Measurements from ENCODE around the gene PLA2G10.
"Not testable (repeated sequence)": the region's sequence is repeated elsewhere in the genome, so short reads cannot be mapped to it uniquely, and the experiment has no call there.

PLA2G10 gene

DNA sequence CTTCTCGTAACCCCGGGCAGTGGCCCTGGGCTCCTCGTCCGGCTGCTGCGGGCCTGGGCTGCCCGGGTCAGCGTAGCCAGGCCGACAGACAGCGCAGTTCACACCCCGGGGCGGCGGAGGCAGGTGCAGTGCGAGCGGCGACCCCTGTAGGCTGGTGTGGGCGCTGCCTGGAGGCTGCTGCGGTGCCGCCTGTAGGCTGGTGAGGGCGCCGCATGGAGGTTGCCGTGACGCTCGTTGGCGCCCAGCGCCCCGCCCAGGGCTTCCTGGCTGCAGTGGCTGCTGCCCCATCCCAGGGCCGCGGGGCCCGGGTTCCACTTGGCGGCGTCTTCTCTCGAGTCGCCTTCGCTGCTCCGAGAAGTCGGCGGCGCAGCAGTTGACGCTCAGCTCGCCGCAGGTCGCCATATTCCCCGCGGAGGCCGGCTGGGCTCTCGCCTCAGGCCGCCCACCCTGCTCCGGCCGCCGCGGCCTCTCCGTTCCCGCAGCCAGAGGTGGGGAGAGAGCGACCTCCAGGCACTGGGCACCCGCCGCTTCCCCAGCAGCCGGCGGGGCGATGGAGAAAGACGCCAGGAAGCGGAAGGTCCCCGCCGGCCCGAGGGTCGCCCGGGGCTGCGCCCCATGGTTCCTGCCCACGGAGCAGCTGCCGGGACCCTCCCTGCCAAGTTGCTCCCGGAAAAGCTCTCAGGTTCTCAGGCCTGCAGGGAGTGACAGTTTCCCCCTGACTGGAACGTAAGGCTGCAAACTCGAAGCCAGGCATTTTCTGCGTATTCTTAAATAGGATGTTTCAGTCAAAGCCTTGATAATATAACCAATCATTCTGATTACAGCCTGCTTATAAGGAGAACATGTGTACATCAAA lies 9.3 kb upstream of the PLA2G10 start, which contains the start of gene NPIPA3:
Gene NPIPA3 (plus strand): TSS at position 256 of the 856 bp plus-strand sequence. CDS start 5,533 bp downstream, outside the sequence.
- POLR2A ChIA-PET; H3K4me1 ChIP-seq (ENCODE audit: control insufficient read depth, insufficient read depth, low read length); H3K27ac ChIP-seq (ENCODE audit: extremely low read depth, low read depth, low read length); H3K36me3 ChIP-seq (ENCODE audit: control insufficient read depth in 2 of 2, insufficient read depth in 1 of 2, low read length in 2 of 2); CTCF ChIA-PET; H3K9me3 ChIP-seq (ENCODE audit: control insufficient read depth, insufficient read depth, low read depth, low read length); H3K4me3 ChIP-seq (ENCODE audit: low read depth, low read length): not testable (repeated sequence)

DNA sequence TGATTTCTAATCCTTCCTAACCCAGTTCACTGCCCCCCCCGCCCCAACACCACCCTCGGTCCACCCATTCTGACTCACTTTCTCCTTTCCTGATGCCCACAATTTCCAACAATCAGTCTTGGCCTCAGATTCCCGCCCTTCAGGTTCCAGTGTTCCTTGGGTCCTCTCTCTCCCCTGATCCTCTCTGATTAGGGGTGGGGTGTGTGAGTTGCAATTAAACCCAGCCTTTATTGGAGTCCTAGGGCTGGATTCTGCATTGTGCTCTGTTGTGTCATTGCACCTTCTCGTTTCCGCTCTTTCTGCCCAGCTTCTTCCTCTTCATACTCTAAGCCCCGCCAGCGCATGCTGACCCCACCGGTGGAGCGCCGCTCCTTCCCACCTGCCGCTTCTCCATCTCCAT lies 8.6 kb upstream of the PLA2G10 start:
- H3K27ac ChIP-seq (ENCODE audit: extremely low read depth, low read depth, low read length); H3K36me3 ChIP-seq (ENCODE audit: control insufficient read depth in 2 of 2, insufficient read depth in 1 of 2, low read length in 2 of 2); POLR2A ChIA-PET; CTCF ChIA-PET; H3K4me3 ChIP-seq (ENCODE audit: low read depth, low read length); H3K4me1 ChIP-seq (ENCODE audit: control insufficient read depth, insufficient read depth, low read length); H3K9me3 ChIP-seq (ENCODE audit: control insufficient read depth, insufficient read depth, low read depth, low read length): not testable (repeated sequence)

DNA sequence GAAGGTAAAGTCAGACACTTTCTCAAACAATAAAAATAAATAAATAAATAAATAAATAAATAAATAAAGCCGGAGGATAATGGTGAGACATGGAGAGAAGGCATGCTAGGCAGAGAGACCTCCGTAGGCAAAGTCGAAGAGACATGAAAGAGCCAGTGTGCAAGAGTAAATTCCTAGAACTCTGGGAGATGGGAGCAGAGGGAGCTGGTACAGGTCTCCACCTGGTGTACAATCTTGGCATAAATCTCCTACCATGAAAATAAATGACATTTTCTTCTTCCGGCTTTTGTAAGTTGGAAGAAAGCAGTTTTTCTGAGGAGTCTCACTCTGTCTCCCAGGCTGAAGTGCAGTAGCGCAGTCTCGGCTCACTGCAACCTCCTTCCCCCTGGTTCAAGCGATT lies 7.8 kb upstream of the PLA2G10 start:
- H3K36me3 ChIP-seq (ENCODE audit: control insufficient read depth in 2 of 2, insufficient read depth in 1 of 2, low read length in 2 of 2); H3K4me3 ChIP-seq (ENCODE audit: low read depth, low read length); POLR2A ChIA-PET; H3K27ac ChIP-seq (ENCODE audit: extremely low read depth, low read depth, low read length); CTCF ChIA-PET; H3K4me1 ChIP-seq (ENCODE audit: control insufficient read depth, insufficient read depth, low read length); H3K9me3 ChIP-seq (ENCODE audit: control insufficient read depth, insufficient read depth, low read depth, low read length): not testable (repeated sequence)
- TF ChIP-seq ZNF394 (tag by site-specific recombination; IDR thresholded peaks at IDR 0.05; ENCODE audit: borderline replicate concordance): peak; percentile 22; the same call in 1 of the 2 replicates

DNA sequence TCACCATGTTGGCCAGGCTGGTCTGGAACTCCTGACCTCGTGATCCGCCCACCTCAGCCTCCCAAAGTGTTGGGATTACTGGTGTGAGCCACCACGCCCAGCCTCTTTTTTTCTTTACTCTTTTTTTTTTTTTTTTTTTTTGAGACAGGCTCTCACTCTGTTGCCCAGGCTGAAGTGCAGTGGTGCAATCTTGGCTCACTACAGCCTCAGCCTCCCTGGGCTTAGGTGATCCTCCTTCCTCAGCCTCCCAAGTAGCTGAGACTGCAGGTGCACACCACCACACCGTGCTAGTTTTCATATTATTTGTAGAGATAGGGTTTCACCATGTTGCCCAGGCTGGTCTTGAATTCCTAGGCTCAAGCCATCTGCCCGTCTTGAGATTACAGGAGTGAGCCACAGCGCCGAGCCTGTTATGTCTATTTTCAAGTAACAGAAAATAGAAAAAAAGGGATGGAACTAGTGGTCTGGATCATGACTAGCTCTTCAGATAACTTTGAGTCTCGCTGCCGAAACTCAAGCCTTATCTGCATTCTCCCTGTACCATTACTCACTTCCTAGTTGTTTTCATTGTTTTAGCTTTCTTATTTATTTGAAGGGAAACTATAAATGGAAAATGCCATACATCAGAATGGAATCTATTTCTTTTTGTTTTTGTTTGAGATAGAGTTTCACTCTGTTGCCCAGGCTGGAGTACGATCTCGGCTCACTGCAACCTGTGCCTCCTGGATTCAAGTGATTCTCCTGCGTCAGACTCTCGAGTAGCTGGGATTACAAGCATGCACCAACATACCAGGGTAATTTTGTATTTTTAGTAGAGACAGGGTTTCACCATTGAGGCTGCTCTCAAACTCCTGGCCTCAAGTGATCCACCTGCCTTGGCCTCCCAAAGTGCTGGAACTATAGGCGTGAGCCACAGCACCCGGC lies 8.0 kb downstream of the PLA2G10 start:
- H3K9me3 ChIP-seq (ENCODE audit: control insufficient read depth, insufficient read depth, low read depth, low read length); CTCF ChIA-PET; H3K36me3 ChIP-seq (ENCODE audit: control insufficient read depth in 2 of 2, insufficient read depth in 1 of 2, low read length in 2 of 2); H3K4me3 ChIP-seq (ENCODE audit: low read depth, low read length); H3K27ac ChIP-seq (ENCODE audit: extremely low read depth, low read depth, low read length); POLR2A ChIA-PET; H3K4me1 ChIP-seq (ENCODE audit: control insufficient read depth, insufficient read depth, low read length): not testable (repeated sequence)
- TF ChIP-seq ZBTB17 (tag by site-specific recombination; IDR thresholded peaks at IDR 0.05): 0 out of 2 replicates have a peak, but pooled peaks have one; percentile 25
- TF ChIP-seq SCRT1 (tag by site-specific recombination; IDR thresholded peaks at IDR 0.05; ENCODE audit: borderline replicate concordance): 0 out of 2 replicates have a peak, but pooled peaks have one; percentile 26
- TF ChIP-seq ZXDB (tag by site-specific recombination; IDR thresholded peaks at IDR 0.05): 0 out of 2 replicates have a peak, but pooled peaks have one; percentile 22

DNA sequence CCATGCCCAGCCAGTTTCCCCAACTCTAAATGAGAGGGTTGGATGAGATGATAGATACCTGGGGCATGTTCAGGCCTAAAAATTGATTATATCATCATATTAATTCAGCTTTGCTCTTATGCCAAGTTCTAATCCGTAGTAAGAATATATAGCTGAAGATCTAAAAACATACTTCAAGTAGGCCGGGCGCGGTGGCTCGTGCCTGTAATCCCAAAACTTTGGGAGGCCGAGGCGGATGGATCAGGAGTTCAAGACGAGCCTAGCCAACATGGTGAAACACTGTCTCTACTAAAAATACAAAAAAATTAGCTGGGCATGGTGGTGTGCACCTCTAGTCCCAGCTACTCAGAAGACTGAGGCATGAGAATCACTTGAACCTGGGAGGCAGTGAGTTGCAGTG lies 12.0 kb downstream of the PLA2G10 start:
- Histone ChIP-seq H3K4me1 (ENCODE audit: control insufficient read depth, insufficient read depth, low read length) (no peaks in the 10 kb centered on the region), H3K36me3 (ENCODE audit: control insufficient read depth in 2 of 2, insufficient read depth in 1 of 2, low read length in 2 of 2) (no peaks in the 10 kb centered on the region), H3K4me3 (ENCODE audit: low read depth, low read length) (no peak overlapping the region), H3K9me3 (ENCODE audit: control insufficient read depth, insufficient read depth, low read depth, low read length) (no peaks in the 10 kb centered on the region), H3K27ac (ENCODE audit: extremely low read depth, low read depth, low read length) (no peak overlapping the region)
- CTCF ChIA-PET: interaction anchor here (0.6 to 0.7 kb wide), 2 partner anchors 439 to 467 kb away, joined by 3 read pairs; no protein-coding TSS in a partner anchor
- TF ChIP-seq ZNF433 (tag by site-specific recombination; IDR thresholded peaks at IDR 0.05; ENCODE audit: low read depth) (no peak), ZNF571 (tag by site-specific recombination; IDR thresholded peaks at IDR 0.05) (no peak), GLI2 (tag by site-specific recombination; IDR thresholded peaks at IDR 0.05; ENCODE audit: borderline replicate concordance, low read depth) (no peak), ZNF747 (tag by site-specific recombination; IDR thresholded peaks at IDR 0.05) (no peak), SCRT1 (tag by site-specific recombination; IDR thresholded peaks at IDR 0.05; ENCODE audit: borderline replicate concordance) (no peak), ZNF391 (tag by site-specific recombination; IDR thresholded peaks at IDR 0.05; ENCODE audit: borderline replicate concordance, low read depth) (no peak), BCL11B (tag by site-specific recombination; IDR thresholded peaks at IDR 0.05; ENCODE audit: low read depth) (no peak)
- POLR2A ChIA-PET: no interaction called here

All from HEK293 (cell line).